ENCODE data around the gene RAB43.

Gene RAB43

GRCh38 chr3:129130291-129130813, 8.7 kb upstream of the RAB43 start:
- Mint-ChIP-seq H3K4me1 (ENCODE audit: low read depth) (peaks cover 23% of the 10 kb centered on the region), H3K36me3 (peaks cover 8% of the 10 kb centered on the region), H3K27me3 (no peaks in the 10 kb centered on the region), H3K4me3 (no peak overlapping the region), H3K9me3 (ENCODE audit: low read depth) (no peaks in the 10 kb centered on the region), H3K27ac (no peak overlapping the region)

- H3K4me1 Mint-ChIP-seq (ENCODE audit: low read depth), result peaks cover 22% of the 10 kb centered on the region
- H3K9me3 Mint-ChIP-seq (ENCODE audit: low read depth), result no peaks in the 10 kb centered on the region
- H3K4me3 Mint-ChIP-seq, result no peak overlapping the region
- H3K36me3 Mint-ChIP-seq, result peaks cover 2% of the 10 kb centered on the region
- H3K27ac Mint-ChIP-seq, result peak overlapping the region; percentile 6
- no peaks in the 10 kb centered on the region for H3K27me3 Mint-ChIP-seq
Measured at GRCh38 chr3:129128357-129129155, 7.0 kb upstream of the RAB43 start.

- Mint-ChIP-seq H3K4me1 (ENCODE audit: low read depth) (peaks cover 20% of the 10 kb centered on the region), H3K9me3 (ENCODE audit: low read depth) (no peaks in the 10 kb centered on the region), H3K27ac (no peak overlapping the region), H3K36me3 (peaks cover 2% of the 10 kb centered on the region), H3K4me3 (no peak overlapping the region), H3K27me3 (no peaks in the 10 kb centered on the region)
Measured at GRCh38 chr3:129126726-129127280, 5.2 kb upstream of the RAB43 start.

GRCh38 chr3:129123314-129124060, 1.9 kb upstream of the RAB43 start:
- H3K27ac Mint-ChIP-seq, result peak overlapping the region; percentile 72
- peaks cover 21% of the 10 kb centered on the region for H3K4me1 Mint-ChIP-seq (ENCODE audit: low read depth)
- no peaks in the 10 kb centered on the region for H3K27me3 Mint-ChIP-seq
- peaks cover 8% of the 10 kb centered on the region for H3K36me3 Mint-ChIP-seq
- H3K9me3 Mint-ChIP-seq (ENCODE audit: low read depth), result no peaks in the 10 kb centered on the region
- peak overlapping the region; percentile 46 for H3K4me3 Mint-ChIP-seq

GRCh38 chr3:129122412-129123011, 908 bp upstream of the RAB43 start:
- Mint-ChIP-seq H3K4me1 (ENCODE audit: low read depth) (peaks cover 30% of the 10 kb centered on the region), H3K9me3 (ENCODE audit: low read depth) (no peaks in the 10 kb centered on the region), H3K4me3 (peak overlapping the region; percentile 65), H3K36me3 (peaks cover 12% of the 10 kb centered on the region), H3K27me3 (no peaks in the 10 kb centered on the region), H3K27ac (peak overlapping the region; percentile 72)

- H3K4me1 Mint-ChIP-seq (ENCODE audit: low read depth), result peaks cover 39% of the 10 kb centered on the region
- H3K9me3 Mint-ChIP-seq (ENCODE audit: low read depth), result no peaks in the 10 kb centered on the region
- H3K27ac Mint-ChIP-seq, result peak overlapping the region; percentile 100
- H3K4me3 Mint-ChIP-seq, result peak overlapping the region; percentile 96
- peaks cover 12% of the 10 kb centered on the region for H3K36me3 Mint-ChIP-seq
- H3K27me3 Mint-ChIP-seq, result no peaks in the 10 kb centered on the region
Measured at GRCh38 chr3:129121016-129121791, 400 bp downstream of the RAB43 start.

GRCh38 chr3:129120254-129121004, 1.2 kb downstream of the RAB43 start:
- Mint-ChIP-seq H3K27ac (peak overlapping the region; percentile 100), H3K4me1 (ENCODE audit: low read depth) (peaks cover 45% of the 10 kb centered on the region), H3K4me3 (peak overlapping the region; percentile 96), H3K36me3 (peaks cover 12% of the 10 kb centered on the region), H3K27me3 (no peaks in the 10 kb centered on the region), H3K9me3 (ENCODE audit: low read depth) (no peaks in the 10 kb centered on the region)

- peaks cover 12% of the 10 kb centered on the region for H3K36me3 Mint-ChIP-seq
- peak overlapping the region; percentile 96 for H3K4me3 Mint-ChIP-seq
- peak overlapping the region; percentile 100 for H3K27ac Mint-ChIP-seq
- H3K4me1 Mint-ChIP-seq (ENCODE audit: low read depth), result peaks cover 52% of the 10 kb centered on the region
- H3K9me3 Mint-ChIP-seq (ENCODE audit: low read depth), result no peaks in the 10 kb centered on the region
- no peaks in the 10 kb centered on the region for H3K27me3 Mint-ChIP-seq
Measured at GRCh38 chr3:129119365-129120100, 2.1 kb downstream of the RAB43 start.

GRCh38 chr3:129118745-129119144, 2.9 kb downstream of the RAB43 start:
- Mint-ChIP-seq H3K27me3 (no peaks in the 10 kb centered on the region), H3K4me3 (peak overlapping the region; percentile 96), H3K27ac (peak overlapping the region; percentile 100), H3K36me3 (peaks cover 12% of the 10 kb centered on the region), H3K9me3 (ENCODE audit: low read depth) (no peaks in the 10 kb centered on the region), H3K4me1 (ENCODE audit: low read depth) (peaks cover 60% of the 10 kb centered on the region)

GRCh38 chr3:129117134-129117533, 4.5 kb downstream of the RAB43 start:
- no peaks in the 10 kb centered on the region for H3K27me3 Mint-ChIP-seq
- peaks cover 64% of the 10 kb centered on the region for H3K4me1 Mint-ChIP-seq (ENCODE audit: low read depth)
- H3K27ac Mint-ChIP-seq, result peak overlapping the region; percentile 100
- peak overlapping the region; percentile 96 for H3K4me3 Mint-ChIP-seq
- H3K9me3 Mint-ChIP-seq (ENCODE audit: low read depth), result no peaks in the 10 kb centered on the region
- peaks cover 12% of the 10 kb centered on the region for H3K36me3 Mint-ChIP-seq

- H3K36me3 Mint-ChIP-seq, result peaks cover 12% of the 10 kb centered on the region
Measured at GRCh38 chr3:129116482-129116946, 5.1 kb downstream of the RAB43 start.

GRCh38 chr3:129114455-129114854, 7.1 kb downstream of the RAB43 start:
- Mint-ChIP-seq H3K4me3 (peak overlapping the region; percentile 44), H3K27me3 (no peaks in the 10 kb centered on the region), H3K36me3 (peaks cover 10% of the 10 kb centered on the region), H3K9me3 (ENCODE audit: low read depth) (no peaks in the 10 kb centered on the region), H3K4me1 (ENCODE audit: low read depth) (peaks cover 86% of the 10 kb centered on the region), H3K27ac (peak overlapping the region; percentile 98)

More at GRCh38 chr3:129116482-129116946, 5.1 kb downstream of the RAB43 start:
- H3K9me3 Mint-ChIP-seq (ENCODE audit: low read depth), result no peaks in the 10 kb centered on the region
- no peaks in the 10 kb centered on the region for H3K27me3 Mint-ChIP-seq
- peak overlapping the region; percentile 80 for H3K4me3 Mint-ChIP-seq
- H3K27ac Mint-ChIP-seq, result peak overlapping the region; percentile 86
- peaks cover 68% of the 10 kb centered on the region for H3K4me1 Mint-ChIP-seq (ENCODE audit: low read depth)
